GM12872 (cell line): ENCODE measurements around the gene ACTN4.
A peak's percentile ranks its signal among the peaks of the same experiment; 100 is the strongest.

Experiments
- TF ChIP-seq, protein P1 (sequence below): IDR thresholded peaks from 3 replicates; pipeline ENCODE4 v1.5.1; 2011; ENCODE audit warnings: low read depth, mild to moderate bottlenecking, low read length, moderate library complexity; ENCODE audit not compliant: insufficient read depth

The ACTN4 gene

DNA sequence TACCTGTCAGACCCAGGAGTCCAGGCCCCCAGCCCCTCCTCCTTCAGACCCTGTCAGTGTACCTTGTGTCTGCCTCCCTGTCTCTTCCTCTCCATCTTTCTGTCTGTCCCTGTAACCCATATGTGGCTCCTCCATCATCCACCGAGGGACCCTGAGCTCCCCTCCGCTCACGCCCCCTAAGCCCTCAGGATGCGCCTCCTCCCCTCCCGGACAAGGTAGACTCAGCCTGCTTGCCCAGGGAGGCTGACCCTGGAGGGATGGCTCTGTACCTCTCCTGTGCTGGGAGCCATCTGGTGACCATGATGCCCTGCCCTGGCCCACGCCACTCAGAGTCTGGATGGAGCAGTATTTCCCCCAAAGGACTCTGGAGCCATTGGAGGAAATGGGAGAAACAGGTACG is 97.9 kb downstream of the ACTN4 start:
- TF ChIP-seq, protein P1, sequence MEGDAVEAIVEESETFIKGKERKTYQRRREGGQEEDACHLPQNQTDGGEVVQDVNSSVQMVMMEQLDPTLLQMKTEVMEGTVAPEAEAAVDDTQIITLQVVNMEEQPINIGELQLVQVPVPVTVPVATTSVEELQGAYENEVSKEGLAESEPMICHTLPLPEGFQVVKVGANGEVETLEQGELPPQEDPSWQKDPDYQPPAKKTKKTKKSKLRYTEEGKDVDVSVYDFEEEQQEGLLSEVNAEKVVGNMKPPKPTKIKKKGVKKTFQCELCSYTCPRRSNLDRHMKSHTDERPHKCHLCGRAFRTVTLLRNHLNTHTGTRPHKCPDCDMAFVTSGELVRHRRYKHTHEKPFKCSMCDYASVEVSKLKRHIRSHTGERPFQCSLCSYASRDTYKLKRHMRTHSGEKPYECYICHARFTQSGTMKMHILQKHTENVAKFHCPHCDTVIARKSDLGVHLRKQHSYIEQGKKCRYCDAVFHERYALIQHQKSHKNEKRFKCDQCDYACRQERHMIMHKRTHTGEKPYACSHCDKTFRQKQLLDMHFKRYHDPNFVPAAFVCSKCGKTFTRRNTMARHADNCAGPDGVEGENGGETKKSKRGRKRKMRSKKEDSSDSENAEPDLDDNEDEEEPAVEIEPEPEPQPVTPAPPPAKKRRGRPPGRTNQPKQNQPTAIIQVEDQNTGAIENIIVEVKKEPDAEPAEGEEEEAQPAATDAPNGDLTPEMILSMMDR: no peak

- TF ChIP-seq, protein P1: no peak
Observed at GRCh38 chr19:38759590-38760003, 112.1 kb downstream of the ACTN4 start.

DNA sequence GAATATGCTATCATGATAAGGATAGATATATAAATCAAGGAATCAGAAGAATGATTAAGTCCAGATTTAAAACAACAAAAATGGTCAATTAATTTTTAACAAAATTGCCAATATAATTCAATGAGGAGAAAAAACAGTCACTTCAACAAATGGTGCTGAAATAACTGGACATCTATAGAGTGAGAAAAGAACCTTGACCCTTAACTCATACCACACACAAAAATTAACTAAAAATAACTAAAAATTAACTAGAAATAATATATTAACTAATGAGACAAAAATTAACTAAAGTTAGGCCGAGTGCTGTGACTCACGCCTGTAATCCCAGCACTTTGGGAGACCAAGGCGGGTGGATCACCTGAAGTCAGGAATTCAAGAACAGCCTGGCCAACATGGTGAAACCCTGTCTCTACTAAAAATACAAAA is 116.4 kb downstream of the ACTN4 start:
- TF ChIP-seq, protein P1: no peak

- TF ChIP-seq, protein P1: no peak
Observed at GRCh38 chr19:38765214-38765613, 117.8 kb downstream of the ACTN4 start.

GRCh38 chr19:38766276-38767047 is 119.0 kb downstream of the ACTN4 start:
- TF ChIP-seq, protein P1: no peak

GRCh38 chr19:38769635-38770211 is 122.3 kb downstream of the ACTN4 start:
- TF ChIP-seq, protein P1: peak; percentile 74

- TF ChIP-seq, protein P1: no peak
Observed at GRCh38 chr19:38773469-38774177, 126.2 kb downstream of the ACTN4 start, which contains the start of gene LGALS7. LGALS7 (minus strand) TSS chr19:38773517; CDS start chr19:38773492, 25 bp downstream.
